Fibroblast of villous mesenchyme (primary cell): ENCODE data around the gene ZSWIM6. TPM values are rescaled to one million over a fixed set of nuclear protein-coding genes. Genes with fewer than 3 reads are reported as not detected.

Experiments
- DNase-seq: peaks from one replicate; pipeline ENCODE4 v3.0.0-alpha.2; 2010; ENCODE audit warnings: low read depth
- H3K4me3 ChIP-seq: 2 replicates; pipeline ENCODE4 v1.5.1; 2011; ENCODE audit warnings: low read depth, mild to moderate bottlenecking, low read length
- CTCF ChIP-seq: IDR thresholded peaks from 2 replicates; pipeline ENCODE4 v1.5.1; 2012; ENCODE audit warnings: low read depth, mild to moderate bottlenecking, low read length; ENCODE audit not compliant: insufficient read depth
- total RNA-seq: library from RNA; depleted of rRNA; stranded (reverse); fragments of >200 nt; gene quantifications from 2 replicates; pipeline ENCODE4 v1.2.3, GENCODE V29; 2012

The ZSWIM6 gene
- total RNA-seq, 1 donor = 16.4 TPM

GRCh38 chr5:61289669-61290306, 42.3 kb upstream of the ZSWIM6 start:
- TF ChIP-seq CTCF = no peak
- no peak overlapping the region for H3K4me3 ChIP-seq

GRCh38 chr5:61290791-61291210, 41.3 kb upstream of the ZSWIM6 start:
- H3K4me3 ChIP-seq = no peak overlapping the region
- peak; percentile 28 for DNase-seq
- no peak for TF ChIP-seq CTCF

More at GRCh38 chr5:61289669-61290306, 42.3 kb upstream of the ZSWIM6 start:
- no peak for DNase-seq

- no peak for TF ChIP-seq CTCF
- H3K4me3 ChIP-seq = no peak overlapping the region
- no peak for DNase-seq
These were observed 39.9 kb upstream of the ZSWIM6 start for GRCh38 chr5:61292062-61292657.

- no peak overlapping the region for H3K4me3 ChIP-seq
- TF ChIP-seq CTCF = no peak
- no peak for DNase-seq
These were observed 39.0 kb upstream of the ZSWIM6 start for GRCh38 chr5:61293071-61293470.

GRCh38 chr5:61293873-61294272, 38.2 kb upstream of the ZSWIM6 start:
- DNase-seq = no peak
- TF ChIP-seq CTCF = no peak
- no peak overlapping the region for H3K4me3 ChIP-seq

GRCh38 chr5:61295365-61295764, 36.7 kb upstream of the ZSWIM6 start:
- DNase-seq = no peak
- H3K4me3 ChIP-seq = no peak overlapping the region
- no peak for TF ChIP-seq CTCF
